HG02763 (cell line): ENCODE data around the gene BBS7.

Source experiments
- ATAC-seq: cut with Tn5 transposase; IDR thresholded peaks from one replicate; pipeline ENCODE4 v1.9.1; 2021; ENCODE audit warnings: mild to moderate bottlenecking, moderate library complexity; ENCODE audit not compliant: unreplicated experiment

BBS7 gene

DNA sequence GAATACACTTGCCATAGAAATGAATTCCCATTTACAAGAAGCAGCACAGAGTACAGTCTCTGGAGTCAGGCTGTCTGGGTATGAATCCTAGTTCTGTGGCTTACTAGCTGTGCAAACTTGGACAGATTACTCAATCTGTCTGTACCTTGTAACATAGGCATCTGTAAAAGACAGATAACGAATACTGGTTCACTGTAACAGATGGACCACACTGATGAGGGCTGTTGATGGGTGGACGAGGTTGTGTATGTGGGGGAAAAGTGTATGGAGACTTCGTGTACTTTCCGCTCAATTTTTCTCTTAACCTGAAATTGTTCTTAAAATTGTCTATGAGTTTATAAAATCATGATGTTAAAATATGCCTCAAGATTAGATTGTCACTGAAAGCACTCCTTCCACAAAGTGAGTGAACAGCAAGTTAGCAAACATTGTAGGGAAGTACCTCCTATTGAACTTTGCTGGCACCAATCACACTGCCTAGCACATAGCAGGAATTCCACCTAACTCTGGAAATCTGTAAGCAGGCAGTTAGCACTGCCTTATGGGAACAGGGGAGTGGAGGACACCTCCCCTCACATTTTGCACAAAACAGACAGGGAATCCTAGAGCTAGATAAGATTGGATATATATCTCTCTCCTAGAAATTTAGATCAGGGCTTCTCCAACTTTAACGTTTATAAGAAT lies 75.6 kb downstream of the BBS7 start:
- no peak for ATAC-seq

GRCh38 chr4:121792966-121793365 lies 77.3 kb downstream of the BBS7 start:
- no peak for ATAC-seq

DNA sequence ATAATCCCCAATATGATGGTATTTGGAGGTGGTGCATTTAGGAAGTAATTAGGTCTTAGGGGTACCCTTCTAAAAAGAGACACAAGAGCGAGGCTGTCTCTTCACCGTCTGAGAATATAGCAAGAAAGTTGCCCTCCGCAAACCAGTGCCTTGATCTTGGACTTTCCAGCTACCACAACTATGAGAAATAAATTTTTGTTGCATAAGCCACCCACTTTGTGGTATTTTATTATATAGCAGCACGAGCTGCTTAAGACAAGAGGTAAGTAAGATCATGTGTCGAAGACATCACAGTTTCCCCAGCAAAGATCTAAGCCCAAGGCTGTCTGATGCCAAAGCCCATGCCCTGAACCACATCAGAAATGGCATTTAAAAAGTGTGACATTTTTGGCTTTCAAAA lies 78.8 kb downstream of the BBS7 start:
- no peak for ATAC-seq

- no peak for ATAC-seq
Measured at GRCh38 chr4:121790976-121791375, 79.3 kb downstream of the BBS7 start.

GRCh38 chr4:121789960-121790829 lies 80.1 kb downstream of the BBS7 start:
- no peak for ATAC-seq

GRCh38 chr4:121789455-121789854 lies 80.8 kb downstream of the BBS7 start:
- ATAC-seq: no peak

GRCh38 chr4:121788896-121789295 lies 81.4 kb downstream of the BBS7 start:
- ATAC-seq: peak; percentile 94

- no peak for ATAC-seq
Measured at GRCh38 chr4:121786221-121786620, 84.1 kb downstream of the BBS7 start.

DNA sequence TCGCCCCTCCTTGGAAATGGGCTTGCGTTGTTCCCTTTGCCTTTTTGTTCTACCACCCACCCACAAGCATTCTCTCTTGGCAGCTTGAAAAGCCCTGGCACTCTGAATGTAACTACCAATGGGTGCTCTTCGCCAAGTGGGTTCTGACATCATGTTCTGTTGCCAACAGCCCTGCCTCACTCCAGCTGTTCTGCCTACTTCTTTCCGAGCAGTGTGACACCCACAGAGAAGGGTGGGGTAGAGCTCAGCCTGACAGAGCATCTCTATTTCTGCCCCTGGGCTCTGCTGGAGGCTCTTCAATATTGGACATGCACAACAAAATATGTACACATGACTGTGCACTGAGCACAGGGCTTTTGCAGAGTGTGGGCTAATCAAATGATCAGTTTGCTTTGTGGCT lies 84.8 kb downstream of the BBS7 start:
- no peak for ATAC-seq

DNA sequence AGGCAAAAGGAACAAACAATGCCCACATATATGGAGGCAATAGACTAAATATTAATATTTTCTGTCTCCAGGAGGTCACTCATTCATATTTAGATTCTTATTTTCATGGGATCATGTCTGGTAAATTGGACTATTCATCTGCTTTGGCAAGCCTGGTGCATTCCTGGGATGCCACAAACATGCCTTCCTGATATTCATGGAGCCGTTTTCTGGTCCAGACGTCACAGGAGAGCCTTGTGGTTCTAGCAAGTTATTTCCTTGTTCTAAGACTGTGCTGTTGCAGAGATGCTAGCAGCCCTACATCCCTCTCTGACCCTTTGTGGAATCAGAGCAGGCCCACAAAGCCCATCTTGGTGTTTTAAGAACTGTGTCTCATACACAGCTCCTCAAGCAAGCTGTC lies 85.3 kb downstream of the BBS7 start:
- no peak for ATAC-seq

DNA sequence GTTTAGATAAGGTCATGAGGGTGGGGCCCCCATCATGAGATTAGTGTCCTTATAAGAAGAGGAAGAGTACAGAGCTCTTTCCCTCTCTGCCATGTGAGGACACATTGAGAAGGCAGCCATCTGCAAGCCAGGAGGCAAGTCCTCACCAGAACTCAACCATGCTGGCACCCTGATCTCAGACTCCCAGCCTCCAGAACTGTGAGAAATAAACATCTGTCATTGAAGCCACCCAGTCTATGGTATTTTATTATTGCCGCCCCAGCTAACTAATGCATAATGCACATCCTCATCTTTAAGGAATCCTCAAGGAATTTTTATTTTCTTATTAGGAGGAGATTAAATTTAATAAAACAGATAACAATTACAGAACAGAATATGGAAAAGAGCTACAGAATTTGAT lies 85.9 kb downstream of the BBS7 start:
- no peak for ATAC-seq

DNA sequence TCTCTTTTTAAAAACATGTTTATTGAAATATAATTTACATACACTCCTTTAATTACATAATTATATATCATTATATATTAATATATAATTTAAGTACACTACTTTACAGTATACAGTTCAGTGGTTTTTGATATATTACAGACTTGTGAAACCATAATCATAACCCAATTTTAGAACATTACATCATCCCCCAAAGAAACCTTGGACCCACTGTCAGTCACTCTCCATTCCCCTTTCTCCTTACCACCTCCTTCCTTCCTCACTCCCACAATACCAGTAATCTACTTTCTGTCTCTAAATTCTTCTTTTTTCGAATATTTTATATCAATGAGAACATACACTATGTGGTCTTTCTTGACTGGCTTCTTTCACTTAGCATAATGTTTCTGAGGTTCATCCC lies 87.1 kb downstream of the BBS7 start:
- no peak for ATAC-seq

- no peak for ATAC-seq
Measured at GRCh38 chr4:121778991-121779628, 91.2 kb downstream of the BBS7 start.

GRCh38 chr4:121777625-121778024 lies 92.6 kb downstream of the BBS7 start:
- ATAC-seq: no peak

- ATAC-seq: no peak
Measured at GRCh38 chr4:121776610-121777401, 93.5 kb downstream of the BBS7 start.
